Activated naive CD4-positive, alpha-beta T cell treated with Interleukin-2 at 50 U/mL for 16 hours (primary cell): ENCODE measurements around the gene GJB6.

Source experiments
- DNase-seq: peaks from one replicate; pipeline ENCODE4 v3.0.0-alpha.2; 2020

Gene GJB6

GRCh38 chr13:20185366-20186056 is 46.6 kb downstream of the GJB6 start:
- DNase-seq, result no peak

GRCh38 chr13:20182231-20182846 is 49.8 kb downstream of the GJB6 start:
- peak; percentile 47 for DNase-seq

GRCh38 chr13:20181188-20181587 is 50.9 kb downstream of the GJB6 start:
- DNase-seq, result no peak

GRCh38 chr13:20178156-20178555 is 54.0 kb downstream of the GJB6 start:
- DNase-seq, result no peak

- DNase-seq, result no peak
Measured at GRCh38 chr13:20177049-20177831, 54.9 kb downstream of the GJB6 start.

- no peak for DNase-seq
Measured at GRCh38 chr13:20175907-20176652, 56.0 kb downstream of the GJB6 start.

- DNase-seq, result no peak
Measured at GRCh38 chr13:20175406-20175794, 56.7 kb downstream of the GJB6 start.

- peak; percentile 77 for DNase-seq
Measured at GRCh38 chr13:20174656-20175405, 57.3 kb downstream of the GJB6 start.

- no peak for DNase-seq
Measured at GRCh38 chr13:20173116-20173746, 58.9 kb downstream of the GJB6 start.
